ENCODE data around the gene TNIP2.

GRCh38 chr4:2789351-2789750, 33.2 kb upstream of the TNIP2 start:
- TF ChIP-seq CTCF (conservative IDR thresholded peaks at IDR 0.05; ENCODE audit: low read depth, low read length) (no peak), EZH2 (IDR thresholded peaks at IDR 0.05; ENCODE audit: borderline replicate concordance, low read depth, low read length, poor library complexity, severe bottlenecking) (no peak)

Data from A673 (cell line).